T follicular helper cell (primary cell): ENCODE results near the gene SPTAN1.

ENCODE experiments used
- DNase-seq: peaks from one replicate; pipeline ENCODE4 v3.0.0-alpha.2; 2020; ENCODE audit warnings: low read depth

The SPTAN1 gene

GRCh38 chr9:128600099-128600498 lies 47.7 kb downstream of the SPTAN1 start:
- no peak for DNase-seq

GRCh38 chr9:128603697-128604096 lies 51.3 kb downstream of the SPTAN1 start:
- DNase-seq: no peak

GRCh38 chr9:128607642-128608350 lies 55.4 kb downstream of the SPTAN1 start:
- DNase-seq: no peak

- no peak for DNase-seq
Measured at GRCh38 chr9:128610897-128611296, 58.5 kb downstream of the SPTAN1 start.

GRCh38 chr9:128611600-128612394 lies 59.4 kb downstream of the SPTAN1 start:
- no peak for DNase-seq

GRCh38 chr9:128614728-128615127 lies 62.3 kb downstream of the SPTAN1 start:
- DNase-seq: no peak

- no peak for DNase-seq
Measured at GRCh38 chr9:128615571-128615970, 63.2 kb downstream of the SPTAN1 start.

GRCh38 chr9:128617943-128618342 lies 65.6 kb downstream of the SPTAN1 start:
- DNase-seq: no peak

- no peak for DNase-seq
Measured at GRCh38 chr9:128619127-128619526, 66.7 kb downstream of the SPTAN1 start.

GRCh38 chr9:128619779-128620178 lies 67.4 kb downstream of the SPTAN1 start:
- DNase-seq: no peak

- DNase-seq: no peak
Measured at GRCh38 chr9:128621730-128622455, 69.5 kb downstream of the SPTAN1 start.

GRCh38 chr9:128624566-128624965 lies 72.2 kb downstream of the SPTAN1 start:
- DNase-seq: no peak

GRCh38 chr9:128625391-128626146 lies 73.2 kb downstream of the SPTAN1 start:
- no peak for DNase-seq

GRCh38 chr9:128626181-128626580 lies 73.8 kb downstream of the SPTAN1 start:
- no peak for DNase-seq

- DNase-seq: no peak
Measured at GRCh38 chr9:128627127-128627715, 74.8 kb downstream of the SPTAN1 start.

GRCh38 chr9:128627906-128628305 lies 75.5 kb downstream of the SPTAN1 start:
- no peak for DNase-seq

GRCh38 chr9:128628471-128629048 lies 76.2 kb downstream of the SPTAN1 start:
- no peak for DNase-seq

- no peak for DNase-seq
Measured at GRCh38 chr9:128629136-128629535, 76.7 kb downstream of the SPTAN1 start.

- no peak for DNase-seq
Measured at GRCh38 chr9:128629852-128630545, 77.6 kb downstream of the SPTAN1 start.

- DNase-seq: no peak
Measured at GRCh38 chr9:128631636-128632035, 79.2 kb downstream of the SPTAN1 start.

- no peak for DNase-seq
Measured at GRCh38 chr9:128632066-128632465, 79.7 kb downstream of the SPTAN1 start.
